Activated T-cell treated with anti-CD3 and anti-CD28 coated beads, Interleukin-2, amount 50 U/mL, for 1 hour (primary cell): Measurements from ENCODE around the gene CCBE1.
"Not testable (repeated sequence)": the region's sequence is repeated elsewhere in the genome, so short reads cannot be mapped to it uniquely, and the experiment has no call there.

Experiments used
- DNase-seq: peaks from one replicate; pipeline ENCODE4 v3.0.0-alpha.2; 2020

The CCBE1 gene

GRCh38 chr18:59650266-59650820, 46.9 kb downstream of the CCBE1 start:
- no peak for DNase-seq

GRCh38 chr18:59649591-59649990, 47.6 kb downstream of the CCBE1 start:
- DNase-seq: no peak

GRCh38 chr18:59648469-59648868, 48.8 kb downstream of the CCBE1 start:
- DNase-seq: not testable (repeated sequence)

- no peak for DNase-seq
Measured at GRCh38 chr18:59646963-59647307, 50.3 kb downstream of the CCBE1 start.

GRCh38 chr18:59646228-59646962, 50.8 kb downstream of the CCBE1 start:
- DNase-seq: no peak

- DNase-seq: no peak
Measured at GRCh38 chr18:59643740-59644139, 53.5 kb downstream of the CCBE1 start.

- no peak for DNase-seq
Measured at GRCh38 chr18:59640721-59641120, 56.5 kb downstream of the CCBE1 start.

- no peak for DNase-seq
Measured at GRCh38 chr18:59639821-59640220, 57.4 kb downstream of the CCBE1 start.

- DNase-seq: no peak
Measured at GRCh38 chr18:59639136-59639535, 58.1 kb downstream of the CCBE1 start.

GRCh38 chr18:59633961-59634485, 63.2 kb downstream of the CCBE1 start:
- DNase-seq: no peak

- no peak for DNase-seq
Measured at GRCh38 chr18:59633317-59633716, 63.9 kb downstream of the CCBE1 start.

GRCh38 chr18:59631583-59632181, 65.5 kb downstream of the CCBE1 start:
- no peak for DNase-seq

GRCh38 chr18:59629894-59630293, 67.3 kb downstream of the CCBE1 start:
- DNase-seq: no peak

GRCh38 chr18:59628995-59629394, 68.2 kb downstream of the CCBE1 start:
- no peak for DNase-seq

GRCh38 chr18:59627414-59627813, 69.8 kb downstream of the CCBE1 start:
- DNase-seq: no peak

- DNase-seq: no peak
Measured at GRCh38 chr18:59624369-59624765, 72.9 kb downstream of the CCBE1 start.

- DNase-seq: no peak
Measured at GRCh38 chr18:59623456-59624368, 73.5 kb downstream of the CCBE1 start.

- no peak for DNase-seq
Measured at GRCh38 chr18:59621027-59621426, 76.2 kb downstream of the CCBE1 start.

GRCh38 chr18:59620381-59620780, 76.8 kb downstream of the CCBE1 start:
- DNase-seq: no peak

- DNase-seq: no peak
Measured at GRCh38 chr18:59619816-59620215, 77.4 kb downstream of the CCBE1 start.

GRCh38 chr18:59617468-59617932, 79.7 kb downstream of the CCBE1 start:
- DNase-seq: no peak

- no peak for DNase-seq
Measured at GRCh38 chr18:59616501-59616900, 80.7 kb downstream of the CCBE1 start.

GRCh38 chr18:59613903-59614302, 83.3 kb downstream of the CCBE1 start:
- no peak for DNase-seq
